Ishikawa (cell line): ENCODE results near the gene CADPS.

Source experiments
- CEBPB ChIP-seq: IDR thresholded peaks from 2 replicates; pipeline ENCODE4 v1.6.1; 2012
- CREB1 ChIP-seq: IDR thresholded peaks from 2 replicates; pipeline ENCODE4 v1.6.1; 2012; ENCODE audit warnings: low read depth
- EGR1 ChIP-seq: IDR thresholded peaks from 2 replicates; pipeline ENCODE4 v1.6.1; 2012
- EP300 ChIP-seq: IDR thresholded peaks from 2 replicates; pipeline ENCODE4 v1.6.1; 2012; ENCODE audit warnings: borderline replicate concordance
- FOXM1 ChIP-seq: IDR thresholded peaks from 2 replicates; pipeline ENCODE4 v1.6.1; 2012; ENCODE audit warnings: low read depth, borderline replicate concordance
- NFIC ChIP-seq: IDR thresholded peaks from 2 replicates; pipeline ENCODE4 v1.6.1; 2012
- RAD21 ChIP-seq: IDR thresholded peaks from 2 replicates; pipeline ENCODE4 v1.6.1; 2012; ENCODE audit warnings: low read depth
- REST ChIP-seq: IDR thresholded peaks from 2 replicates; pipeline ENCODE4 v1.6.1; 2012; ENCODE audit warnings: low read depth, mild to moderate bottlenecking
- TAF1 ChIP-seq: IDR thresholded peaks from 2 replicates; pipeline ENCODE4 v1.6.1; 2012; ENCODE audit warnings: low read depth, mild to moderate bottlenecking
- TCF12 ChIP-seq: IDR thresholded peaks from 2 replicates; pipeline ENCODE4 v1.6.1; 2012; ENCODE audit warnings: low read depth
- TEAD4 ChIP-seq: IDR thresholded peaks from 2 replicates; pipeline ENCODE4 v1.6.1; 2012
- USF1 ChIP-seq: IDR thresholded peaks from 2 replicates; pipeline ENCODE4 v1.6.1; 2012
- YY1 ChIP-seq: IDR thresholded peaks from 2 replicates; pipeline ENCODE4 v1.6.1; 2012; ENCODE audit warnings: low read depth
- ZBTB7A ChIP-seq: IDR thresholded peaks from 2 replicates; pipeline ENCODE4 v1.6.1; 2012; ENCODE audit warnings: low read depth
- TF ChIP-seq, protein P1 (sequence below): IDR thresholded peaks from 2 replicates; pipeline ENCODE4 v1.6.1; 2012

Gene CADPS

DNA sequence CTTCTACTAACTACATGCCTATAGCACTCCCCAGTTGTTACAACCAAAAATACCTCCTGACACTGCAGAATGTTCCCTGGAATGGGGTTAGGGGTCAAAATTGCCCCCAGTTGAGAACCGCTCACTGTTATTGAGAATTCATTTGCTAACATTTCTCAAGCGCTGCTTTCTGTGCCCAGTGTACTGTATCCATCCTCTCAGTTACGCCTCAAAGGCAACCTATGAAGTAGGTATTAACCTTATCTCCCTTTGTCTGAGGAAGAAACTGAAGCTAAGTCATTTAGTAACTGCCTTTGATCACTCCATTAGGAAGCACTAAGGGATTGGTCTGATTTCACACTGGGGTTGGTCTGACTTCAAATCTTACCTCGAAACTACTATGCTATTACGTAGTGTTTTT, 70.1 kb downstream of the CADPS start:
- no peak for TF ChIP-seq FOXM1
- TF ChIP-seq USF1, result no peak
- TF ChIP-seq CREB1, result no peak
- TF ChIP-seq REST, result no peak
- no peak for TF ChIP-seq EP300
- TF ChIP-seq, protein P1, sequence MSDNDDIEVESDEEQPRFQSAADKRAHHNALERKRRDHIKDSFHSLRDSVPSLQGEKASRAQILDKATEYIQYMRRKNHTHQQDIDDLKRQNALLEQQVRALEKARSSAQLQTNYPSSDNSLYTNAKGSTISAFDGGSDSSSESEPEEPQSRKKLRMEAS, result no peak
- TF ChIP-seq CEBPB, result no peak
- no peak for TF ChIP-seq TCF12
- no peak for TF ChIP-seq NFIC
- TF ChIP-seq ZBTB7A, result no peak
- no peak for TF ChIP-seq TAF1
- no peak for TF ChIP-seq YY1
- TF ChIP-seq EGR1, result no peak
- no peak for TF ChIP-seq TEAD4
- no peak for TF ChIP-seq RAD21

- TF ChIP-seq EP300, result no peak
- TF ChIP-seq YY1, result no peak
- TF ChIP-seq, protein P1, result no peak
- no peak for TF ChIP-seq CREB1
- TF ChIP-seq EGR1, result no peak
- TF ChIP-seq REST, result no peak
- TF ChIP-seq TAF1, result no peak
- TF ChIP-seq RAD21, result no peak
- TF ChIP-seq TEAD4, result no peak
- no peak for TF ChIP-seq TCF12
These were observed 71.9 kb downstream of the CADPS start for GRCh38 chr3:62803276-62803675.

GRCh38 chr3:62798000-62798399, 77.2 kb downstream of the CADPS start:
- no peak for TF ChIP-seq TAF1
- TF ChIP-seq CREB1, result no peak
- TF ChIP-seq FOXM1, result no peak

- TF ChIP-seq TAF1 (no peak), EGR1 (no peak), CEBPB (no peak), TEAD4 (no peak), FOXM1 (no peak), NFIC (no peak), EP300 (no peak), REST (no peak), TCF12 (no peak), YY1 (no peak)
These were observed 78.1 kb downstream of the CADPS start for GRCh38 chr3:62797132-62797531.

DNA sequence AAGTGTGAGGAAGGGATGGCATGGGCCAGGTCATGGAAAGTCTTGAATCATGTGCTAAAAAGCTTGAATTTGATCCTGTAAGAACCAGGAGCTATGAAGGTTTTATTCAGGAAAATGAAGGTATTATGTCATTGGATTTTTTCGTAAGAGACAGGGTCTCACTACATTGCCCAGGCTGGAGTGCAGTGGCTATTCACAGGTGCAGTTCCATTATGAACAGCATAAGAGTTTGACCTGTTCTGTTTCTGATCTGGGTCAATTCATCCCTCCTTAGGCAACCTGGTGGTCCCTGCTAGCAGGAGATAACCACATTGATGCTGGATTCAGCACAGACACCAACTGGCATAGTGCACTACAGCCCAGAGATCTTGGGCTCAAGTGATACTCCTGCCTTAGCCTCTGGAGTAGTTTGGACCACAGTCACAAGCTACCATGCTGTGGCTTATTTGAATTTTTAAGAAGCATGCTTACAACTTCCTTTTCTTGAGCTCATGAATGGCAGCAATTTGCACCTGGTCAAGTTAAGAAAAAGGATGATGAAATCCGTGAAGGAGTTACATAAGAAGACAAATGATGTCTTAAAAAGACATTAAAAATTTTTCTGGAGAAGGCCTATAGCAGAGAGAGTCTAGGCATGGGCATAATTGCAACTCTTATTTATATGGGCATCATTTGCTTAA, 79.1 kb downstream of the CADPS start:
- TF ChIP-seq EGR1, result no peak
- no peak for TF ChIP-seq REST
- TF ChIP-seq CEBPB, result no peak
